ENCODE data around the gene MEPE.
"Not testable (repeated sequence)": the region's sequence is repeated elsewhere in the genome, so short reads cannot be mapped to it uniquely, and the experiment has no call there.

GRCh38 chr4:87890753-87891152 is 58.0 kb downstream of the MEPE start:
- TF ChIP-seq CTCF, POLR2A (IDR thresholded peaks at IDR 0.05): not testable (repeated sequence)

Measured in prostate gland (tissue), 2 donors.